PC-3 (cell line): Measurements from ENCODE around the gene D2HGDH. TPM values are rescaled to one million over a fixed set of nuclear protein-coding genes. Genes with fewer than 3 reads are reported as not detected.

Experiments used
- ATAC-seq: fragments of 200-7000 bp; cut with Tn5 transposase; 2 replicates; pipeline ENCODE4 v1.9.1; 2020; ENCODE audit warnings: mild to moderate bottlenecking, moderate library complexity
- BruUV-seq: library from RNA; stranded (reverse); fragments of 400-500 nt; replicated peaks from 2 replicates; lab custom pipeline; 2021; lab: Mats Ljungman, UMichigan
- CTCF ChIA-PET: fragments of 300-600 bp; sonication (Branson Sonifier 250); formaldehyde crosslinking; loops from one replicate; lab custom pipeline; 2022; ENCODE audit warnings: antibody characterized with exemption; lab: Charles Lee
- POLR2A ChIA-PET: fragments of 300-600 bp; sonication (Branson Sonifier 250); formaldehyde crosslinking; loops from one replicate; lab custom pipeline; 2022; ENCODE audit warnings: antibody characterized with exemption; ENCODE audit not compliant: unreplicated experiment; lab: Charles Lee
- DNase-seq: peaks from one replicate; pipeline ENCODE4 v3.0.0-alpha.2; 2015
- H2AFZ ChIP-seq: fragments of 300-600 bp; sonication (generic); 2 replicates; pipeline ENCODE4 v1.6.0; 2016; ENCODE audit warnings: antibody characterized with exemption, low read length
- H3F3A ChIP-seq: fragments of 300-600 bp; sonication (generic); one replicate; pipeline ENCODE4 v1.6.0; 2017; ENCODE audit warnings: antibody characterized with exemption, low read length, control low read depth, mild to moderate bottlenecking; ENCODE audit not compliant: unreplicated experiment
- H3K27ac ChIP-seq: fragments of 300-600 bp; sonication (generic); 2 replicates; pipeline ENCODE4 v1.5.1; 2016; ENCODE audit warnings: mild to moderate bottlenecking, low read length
- H3K27me3 ChIP-seq: fragments of 300-600 bp; sonication (generic); 2 replicates; pipeline ENCODE4 v1.6.1; 2016; ENCODE audit warnings: low read length, mixed read lengths
- H3K36me3 ChIP-seq: fragments of 300-600 bp; sonication (generic); 2 replicates; pipeline ENCODE4 v1.6.1; 2016; ENCODE audit warnings: low read depth, mixed run types, low read length, mixed read lengths
- H3K4me1 ChIP-seq: fragments of 300-600 bp; sonication (generic); 2 replicates; pipeline ENCODE4 v1.5.1; 2016; ENCODE audit warnings: low read length; ENCODE audit not compliant: insufficient read depth
- H3K4me2 ChIP-seq: fragments of 300-600 bp; sonication (generic); 2 replicates; pipeline ENCODE4 v1.6.0; 2016; ENCODE audit warnings: low read length
- H3K4me3 ChIP-seq: fragments of 300-600 bp; sonication (generic); 2 replicates; pipeline ENCODE4 v1.5.1; 2016; ENCODE audit warnings: mild to moderate bottlenecking, low read length, mixed read lengths
- H3K79me2 ChIP-seq: fragments of 300-600 bp; sonication (generic); 2 replicates; pipeline ENCODE4 v1.6.1; 2017; ENCODE audit warnings: low read length, mixed read lengths
- H3K9ac ChIP-seq: fragments of 300-600 bp; sonication (generic); 2 replicates; pipeline ENCODE4 v1.6.0; 2016; ENCODE audit warnings: mild to moderate bottlenecking, low read length
- H3K9me2 ChIP-seq: fragments of 300-600 bp; sonication (generic); replicated peaks from 2 replicates; pipeline ENCODE4 v1.6.1; 2016; ENCODE audit warnings: mixed run types, low read length, mixed read lengths
- H3K9me3 ChIP-seq: fragments of 300-600 bp; sonication (generic); 2 replicates; pipeline ENCODE4 v1.6.1; 2016; ENCODE audit warnings: low read length, mixed read lengths
- H4K20me1 ChIP-seq: fragments of 300-600 bp; sonication (generic); 2 replicates; pipeline ENCODE4 v1.6.1; 2016; ENCODE audit warnings: low read length, mixed read lengths
- EZH2 ChIP-seq: fragments of 300-600 bp; sonication (generic); IDR thresholded peaks from one replicate; pipeline ENCODE4 v1.6.1; 2017; ENCODE audit warnings: antibody characterized with exemption, mild to moderate bottlenecking, low read length; ENCODE audit not compliant: unreplicated experiment
- EZH2phosphoT487 ChIP-seq: fragments of 300-600 bp; sonication (generic); IDR thresholded peaks from 2 replicates; pipeline ENCODE4 v1.6.1; 2018; ENCODE audit warnings: mild to moderate bottlenecking, antibody characterized with exemption, low read length, borderline replicate concordance
- intact Hi-C: fragments of 100-400 bp; cut with micrococcal nuclease; formaldehyde crosslinking; loops from 2 replicates; pipeline ENCODE4 v1.9.0; 2023
- total RNA-seq: library from RNA; depleted of rRNA; stranded (reverse); fragments of >200 nt; gene quantifications from 2 replicates; pipeline ENCODE4 v1.2.3, GENCODE V29; 2014
- TF ChIP-seq, protein P1 (sequence below): fragments of 300-600 bp; sonication (generic); conservative IDR thresholded peaks from 2 replicates; pipeline ENCODE4 v1.5.1; 2017; ENCODE audit warnings: antibody characterized with exemption, low read depth, mild to moderate bottlenecking, low read length

The D2HGDH gene
- total RNA-seq, 1 experiment from 2014 or later = 28.5 TPM

DNA sequence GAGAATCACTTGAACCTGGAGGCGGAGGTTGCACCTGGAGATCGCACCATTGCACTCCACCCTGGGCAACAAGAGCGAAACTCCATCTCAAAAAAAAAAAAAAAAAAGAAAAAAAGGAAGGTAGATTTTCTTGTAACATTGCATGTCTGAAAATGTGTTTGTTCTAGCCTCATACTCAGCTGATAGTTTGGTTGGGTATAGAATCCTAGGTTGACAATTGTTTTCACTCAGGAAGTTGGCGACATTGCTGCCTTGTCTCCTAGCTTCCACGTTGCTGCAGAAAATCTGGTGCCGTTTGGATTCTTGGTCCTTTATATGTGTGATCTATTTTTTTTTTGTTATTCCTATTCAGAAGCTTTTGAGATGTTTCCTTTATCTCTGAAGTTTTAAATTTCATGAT lies 27.9 kb upstream of the D2HGDH start:
- H4K20me1 ChIP-seq = no peaks in the 10 kb centered on the region
- no peak overlapping the region for H3K27ac ChIP-seq
- H3K36me3 ChIP-seq = peaks cover 28% of the 10 kb centered on the region
- DNase-seq = no peak
- no peaks in the 10 kb centered on the region for H3K27me3 ChIP-seq
- no peak overlapping the region for H2AFZ ChIP-seq
- H3K9ac ChIP-seq = no peak overlapping the region
- H3K9me2 ChIP-seq = no peaks in the 10 kb centered on the region
- H3K4me3 ChIP-seq = no peak overlapping the region
- intact Hi-C loops = no loop called here
- no TSS peak for BruUV-seq
- TF ChIP-seq, protein P1, sequence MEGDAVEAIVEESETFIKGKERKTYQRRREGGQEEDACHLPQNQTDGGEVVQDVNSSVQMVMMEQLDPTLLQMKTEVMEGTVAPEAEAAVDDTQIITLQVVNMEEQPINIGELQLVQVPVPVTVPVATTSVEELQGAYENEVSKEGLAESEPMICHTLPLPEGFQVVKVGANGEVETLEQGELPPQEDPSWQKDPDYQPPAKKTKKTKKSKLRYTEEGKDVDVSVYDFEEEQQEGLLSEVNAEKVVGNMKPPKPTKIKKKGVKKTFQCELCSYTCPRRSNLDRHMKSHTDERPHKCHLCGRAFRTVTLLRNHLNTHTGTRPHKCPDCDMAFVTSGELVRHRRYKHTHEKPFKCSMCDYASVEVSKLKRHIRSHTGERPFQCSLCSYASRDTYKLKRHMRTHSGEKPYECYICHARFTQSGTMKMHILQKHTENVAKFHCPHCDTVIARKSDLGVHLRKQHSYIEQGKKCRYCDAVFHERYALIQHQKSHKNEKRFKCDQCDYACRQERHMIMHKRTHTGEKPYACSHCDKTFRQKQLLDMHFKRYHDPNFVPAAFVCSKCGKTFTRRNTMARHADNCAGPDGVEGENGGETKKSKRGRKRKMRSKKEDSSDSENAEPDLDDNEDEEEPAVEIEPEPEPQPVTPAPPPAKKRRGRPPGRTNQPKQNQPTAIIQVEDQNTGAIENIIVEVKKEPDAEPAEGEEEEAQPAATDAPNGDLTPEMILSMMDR = no peak
- TF ChIP-seq EZH2phosphoT487 (no peak), EZH2 (no peak)
- H3K9me3 ChIP-seq = no peaks in the 10 kb centered on the region
- ChIA-PET POLR2A (no interaction called here), CTCF (no interaction called here)
- no peak overlapping the region for H3K4me2 ChIP-seq
- H3F3A ChIP-seq = no peaks in the 10 kb centered on the region
- no peak for ATAC-seq
- H3K79me2 ChIP-seq = peaks cover 20% of the 10 kb centered on the region
- H3K4me1 ChIP-seq = peaks cover 5% of the 10 kb centered on the region; the same call in 1 of the 2 replicates

DNA sequence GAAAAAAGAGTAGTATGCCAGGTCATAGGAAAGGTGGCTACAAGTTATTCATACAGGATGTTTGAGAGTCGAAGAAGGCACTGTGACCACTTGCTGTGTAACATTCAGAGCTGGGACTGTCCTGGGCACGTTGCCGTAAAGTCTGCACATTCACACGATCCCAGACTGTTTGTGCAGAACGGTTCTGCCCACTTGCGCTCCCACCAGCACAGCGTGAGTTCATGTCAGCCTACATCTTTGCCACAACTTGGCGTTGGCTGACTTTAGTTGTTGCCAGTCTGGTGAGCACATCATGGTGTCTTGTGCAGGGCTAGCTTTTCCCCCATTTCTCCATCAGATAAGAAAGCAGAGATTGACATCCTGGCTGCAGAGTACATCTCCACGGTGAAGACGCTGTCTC lies 25.6 kb upstream of the D2HGDH start:
- Histone ChIP-seq H3K9ac (no peak overlapping the region), H3K9me3 (no peaks in the 10 kb centered on the region), H3K36me3 (peaks cover 33% of the 10 kb centered on the region), H3K9me2 (no peaks in the 10 kb centered on the region), H2AFZ (no peak overlapping the region), H3K27ac (no peak overlapping the region), H3K4me3 (no peak overlapping the region), H3K4me1 (no peaks in the 10 kb centered on the region), H4K20me1 (no peaks in the 10 kb centered on the region), H3K27me3 (no peaks in the 10 kb centered on the region), H3K4me2 (no peak overlapping the region), H3K79me2 (peaks cover 7% of the 10 kb centered on the region), H3F3A (no peaks in the 10 kb centered on the region)
- TF ChIP-seq EZH2 (no peak), EZH2phosphoT487 (no peak)
- TF ChIP-seq, protein P1 = no peak
- BruUV-seq = no TSS peak
- ChIA-PET POLR2A (no interaction called here), CTCF (no interaction called here)
- intact Hi-C loops = no loop called here
- no peak for ATAC-seq
- DNase-seq = no peak

DNA sequence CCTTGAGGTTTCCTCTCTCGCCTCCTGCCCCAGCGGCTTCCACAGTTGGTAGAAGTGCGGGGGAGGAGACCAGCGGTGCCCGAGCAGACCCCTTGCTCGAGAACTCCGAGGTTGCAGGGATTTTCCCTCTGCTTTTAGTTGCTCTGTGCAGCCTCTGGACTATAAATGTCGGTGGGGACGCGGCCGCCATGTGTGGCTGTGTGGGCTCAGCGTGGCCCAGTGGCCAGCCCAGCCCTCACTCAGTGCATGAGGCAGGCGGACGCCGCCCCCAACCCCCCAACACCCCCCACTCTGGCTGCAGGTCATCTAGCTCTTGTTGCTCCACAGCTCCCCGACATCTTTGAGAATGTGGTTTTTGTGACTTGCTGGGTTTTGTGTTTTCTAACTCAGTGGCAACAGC lies 15.3 kb upstream of the D2HGDH start:
- no peak overlapping the region for H3K4me3 ChIP-seq
- H2AFZ ChIP-seq = no peak overlapping the region
- TF ChIP-seq EZH2phosphoT487 (no peak), EZH2 (no peak)
- TF ChIP-seq, protein P1 = no peak
- H4K20me1 ChIP-seq = no peaks in the 10 kb centered on the region
- no peaks in the 10 kb centered on the region for H3K9me2 ChIP-seq
- DNase-seq = no peak
- intact Hi-C loops = no loop called here
- no peak for ATAC-seq
- peaks cover 21% of the 10 kb centered on the region for H3K36me3 ChIP-seq
- H3K4me1 ChIP-seq = no peaks in the 10 kb centered on the region
- no peaks in the 10 kb centered on the region for H3F3A ChIP-seq
- no peaks in the 10 kb centered on the region for H3K79me2 ChIP-seq
- H3K4me2 ChIP-seq = no peak overlapping the region
- H3K27me3 ChIP-seq = no peaks in the 10 kb centered on the region
- no TSS peak for BruUV-seq
- CTCF ChIA-PET = no interaction called here
- H3K9ac ChIP-seq = no peak overlapping the region
- POLR2A ChIA-PET = no interaction called here
- no peak overlapping the region for H3K27ac ChIP-seq
- no peaks in the 10 kb centered on the region for H3K9me3 ChIP-seq
